Keratinocyte (primary cell): ENCODE data around the gene MYLK4. TPM values are rescaled to one million over a fixed set of nuclear protein-coding genes. Genes with fewer than 3 reads are reported as not detected.
A peak's percentile ranks its signal among the peaks of the same experiment; 100 is the strongest.

ENCODE experiments used
- DNase-seq: peaks from one replicate; pipeline ENCODE4 v3.0.0-alpha.2; 2011; ENCODE audit warnings: low read depth, missing footprints, low spot score
- FAIRE-seq: peaks from 2 replicates; lab custom pipeline; 2011; peaks lifted over from hg19 to GRCh38; lab: Jason Lieb, UNC
- H2AFZ ChIP-seq: 2 replicates; pipeline ENCODE4 v1.6.0; 2012; ENCODE audit warnings: low read length, control low read depth, inconsistent platforms; ENCODE audit not compliant: control insufficient read depth
- H3K27ac ChIP-seq: 2 replicates; pipeline ENCODE4 v1.5.1; 2011; ENCODE audit warnings: low read length; ENCODE audit not compliant: control insufficient read depth, insufficient read depth
- H3K27me3 ChIP-seq: 3 replicates; pipeline ENCODE4 v1.6.0; 2011; ENCODE audit warnings: low read length; ENCODE audit not compliant: control insufficient read depth, insufficient read depth; ENCODE audit errors: extremely low read depth
- H3K36me3 ChIP-seq, 2 experiments: 2 replicates in 1 of 2; 3 replicates in 1 of 2; pipeline ENCODE4 v1.5.1; 2011; ENCODE audit warnings: low read length in 2 of 2, mild to moderate bottlenecking in 1 of 2; ENCODE audit not compliant: control insufficient read depth in 2 of 2, insufficient read depth in 2 of 2; ENCODE audit errors: extremely low read depth in 1 of 2
- H3K4me1 ChIP-seq: 3 replicates; pipeline ENCODE4 v1.5.1; 2011; ENCODE audit warnings: low read length; ENCODE audit not compliant: control insufficient read depth, insufficient read depth; ENCODE audit errors: extremely low read depth
- H3K4me2 ChIP-seq: 3 replicates; pipeline ENCODE4 v1.6.0; 2011; ENCODE audit warnings: low read depth, low read length; ENCODE audit not compliant: control insufficient read depth, insufficient read depth; ENCODE audit errors: extremely low read depth
- H3K4me3 ChIP-seq, 3 experiments: fragments of 200-600 bp in 1 of 3; sonication (generic) in 1 of 3; 2 replicates in 2 of 3; 3 replicates in 1 of 3; pipeline ENCODE4 v1.5.1; 2011 to 2016; ENCODE audit warnings: low read length in 3 of 3, mild to moderate bottlenecking in 3 of 3, control low read depth in 2 of 3, inconsistent platforms in 1 of 3, low read depth in 1 of 3, mixed read lengths in 1 of 3, mixed run types in 1 of 3, moderate library complexity in 1 of 3; ENCODE audit not compliant: control insufficient read depth in 2 of 3, insufficient read depth in 2 of 3; ENCODE audit errors: extremely low read depth in 1 of 3
- H3K79me2 ChIP-seq: 2 replicates; pipeline ENCODE4 v1.6.0; 2012; ENCODE audit warnings: low read length; ENCODE audit not compliant: control insufficient read depth, insufficient read depth
- H3K9ac ChIP-seq: 3 replicates; pipeline ENCODE4 v1.6.0; 2011; ENCODE audit warnings: low read length; ENCODE audit not compliant: control insufficient read depth, insufficient read depth; ENCODE audit errors: extremely low read depth
- H3K9me1 ChIP-seq: 3 replicates; pipeline ENCODE4 v1.6.0; 2011; ENCODE audit warnings: low read length; ENCODE audit not compliant: control insufficient read depth, insufficient read depth; ENCODE audit errors: extremely low read depth
- H3K9me3 ChIP-seq: 2 replicates; pipeline ENCODE4 v1.5.1; 2012; ENCODE audit warnings: low read depth, low read length; ENCODE audit not compliant: control insufficient read depth
- H4K20me1 ChIP-seq: 3 replicates; pipeline ENCODE4 v1.6.0; 2011; ENCODE audit warnings: low read length; ENCODE audit not compliant: control insufficient read depth, insufficient read depth; ENCODE audit errors: extremely low read depth
- EZH2 ChIP-seq: IDR thresholded peaks from one replicate; pipeline ENCODE4 v1.6.1; 2012; ENCODE audit warnings: inconsistent platforms, mild to moderate bottlenecking, low read length, moderate library complexity
- dilution Hi-C: fragments of 300-500 bp; cut with MboI; formaldehyde crosslinking; loops from one replicate; pipeline ENCODE4 v1.7.0; 2020; ENCODE audit warnings: low sequenced_read_pairs; ENCODE audit not compliant: extremely low pct_ligation_motif_present
- polyA plus RNA-seq, 5 experiments: library from polyadenylated mRNA; depleted of rRNA in 3 of 5; stranded (reverse) in 3 of 5; stranded (forward) in 1 of 5; unstranded in 1 of 5; fragments of >200 nt; gene quantifications; 1 replicate in 1 of 5; 2 replicates in 3 of 5; 3 replicates in 1 of 5; pipeline versions ENCODE4 v1.2.1 to v1.2.3, GENCODE V29; 2011 to 2012; ENCODE audit warnings: missing spikeins in 2 of 5, low read depth in 1 of 5, low replicate concordance in 1 of 5
- TF ChIP-seq, protein P1 (sequence below), 3 experiments: IDR thresholded peaks in 1 of 3; conservative IDR thresholded peaks in 1 of 3; optimal IDR thresholded peaks in 1 of 3; 2 replicates in 2 of 3; 3 replicates in 1 of 3; pipeline versions ENCODE3 to v1.5.1; 2011; ENCODE audit warnings: low read length in 3 of 3, mild to moderate bottlenecking in 3 of 3, moderate library complexity in 2 of 3, control low read depth in 1 of 3, inconsistent platforms in 1 of 3; ENCODE audit not compliant: insufficient read depth in 2 of 3; ENCODE audit errors: extremely low read depth in 1 of 3

Gene MYLK4
- polyA plus RNA-seq, 1 donor (not counting 4 experiments of a cell fraction or from before 2014, with no cell fraction given): 0.31 TPM

DNA sequence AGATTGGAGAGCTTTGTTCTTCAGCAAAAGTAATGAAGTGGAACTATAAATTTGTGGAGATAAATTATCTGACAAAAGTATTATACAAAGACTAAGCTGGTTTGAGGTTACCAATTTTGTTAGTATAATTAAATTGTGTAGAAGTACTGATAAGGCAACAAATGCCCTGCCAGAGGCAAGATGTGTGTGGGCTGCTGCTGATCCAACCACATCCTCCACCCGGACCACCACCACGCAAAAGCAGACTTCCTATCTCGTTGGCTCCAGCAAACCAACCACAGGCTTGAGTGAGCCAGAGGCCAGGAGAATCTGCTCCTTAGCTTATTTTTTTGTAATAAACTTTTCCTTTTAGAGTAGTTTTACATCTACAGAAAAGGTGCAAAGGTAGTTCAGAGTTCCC lies 1.1 kb upstream of the MYLK4 start:
- H3K4me1 ChIP-seq: no peaks in the 10 kb centered on the region
- H3K4me3 ChIP-seq: no peak overlapping the region
- H2AFZ ChIP-seq: no peak overlapping the region
- H4K20me1 ChIP-seq: no peaks in the 10 kb centered on the region
- no peaks in the 10 kb centered on the region for H3K27me3 ChIP-seq
- no peaks in the 10 kb centered on the region for H3K9me3 ChIP-seq
- TF ChIP-seq, protein P1, sequence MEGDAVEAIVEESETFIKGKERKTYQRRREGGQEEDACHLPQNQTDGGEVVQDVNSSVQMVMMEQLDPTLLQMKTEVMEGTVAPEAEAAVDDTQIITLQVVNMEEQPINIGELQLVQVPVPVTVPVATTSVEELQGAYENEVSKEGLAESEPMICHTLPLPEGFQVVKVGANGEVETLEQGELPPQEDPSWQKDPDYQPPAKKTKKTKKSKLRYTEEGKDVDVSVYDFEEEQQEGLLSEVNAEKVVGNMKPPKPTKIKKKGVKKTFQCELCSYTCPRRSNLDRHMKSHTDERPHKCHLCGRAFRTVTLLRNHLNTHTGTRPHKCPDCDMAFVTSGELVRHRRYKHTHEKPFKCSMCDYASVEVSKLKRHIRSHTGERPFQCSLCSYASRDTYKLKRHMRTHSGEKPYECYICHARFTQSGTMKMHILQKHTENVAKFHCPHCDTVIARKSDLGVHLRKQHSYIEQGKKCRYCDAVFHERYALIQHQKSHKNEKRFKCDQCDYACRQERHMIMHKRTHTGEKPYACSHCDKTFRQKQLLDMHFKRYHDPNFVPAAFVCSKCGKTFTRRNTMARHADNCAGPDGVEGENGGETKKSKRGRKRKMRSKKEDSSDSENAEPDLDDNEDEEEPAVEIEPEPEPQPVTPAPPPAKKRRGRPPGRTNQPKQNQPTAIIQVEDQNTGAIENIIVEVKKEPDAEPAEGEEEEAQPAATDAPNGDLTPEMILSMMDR (optimal IDR thresholded peaks at IDR 0.05 in 1 of 3, IDR thresholded peaks at IDR 0.05 in 1 of 3, conservative IDR thresholded peaks at IDR 0.05 in 1 of 3; ENCODE audit: extremely low read depth in 1 of 3, insufficient read depth in 2 of 3, low read length in 3 of 3): no peak
- no peak for TF ChIP-seq EZH2
- FAIRE-seq (no peak), DNase-seq (no peak)
- no peaks in the 10 kb centered on the region for H3K36me3 ChIP-seq
- H3K4me2 ChIP-seq: no peak overlapping the region
- no peak overlapping the region for H3K27ac ChIP-seq
- no peak overlapping the region for H3K9ac ChIP-seq
- H3K9me1 ChIP-seq: no peaks in the 10 kb centered on the region
- dilution Hi-C loops: no loop called here
- no peaks in the 10 kb centered on the region for H3K79me2 ChIP-seq

DNA sequence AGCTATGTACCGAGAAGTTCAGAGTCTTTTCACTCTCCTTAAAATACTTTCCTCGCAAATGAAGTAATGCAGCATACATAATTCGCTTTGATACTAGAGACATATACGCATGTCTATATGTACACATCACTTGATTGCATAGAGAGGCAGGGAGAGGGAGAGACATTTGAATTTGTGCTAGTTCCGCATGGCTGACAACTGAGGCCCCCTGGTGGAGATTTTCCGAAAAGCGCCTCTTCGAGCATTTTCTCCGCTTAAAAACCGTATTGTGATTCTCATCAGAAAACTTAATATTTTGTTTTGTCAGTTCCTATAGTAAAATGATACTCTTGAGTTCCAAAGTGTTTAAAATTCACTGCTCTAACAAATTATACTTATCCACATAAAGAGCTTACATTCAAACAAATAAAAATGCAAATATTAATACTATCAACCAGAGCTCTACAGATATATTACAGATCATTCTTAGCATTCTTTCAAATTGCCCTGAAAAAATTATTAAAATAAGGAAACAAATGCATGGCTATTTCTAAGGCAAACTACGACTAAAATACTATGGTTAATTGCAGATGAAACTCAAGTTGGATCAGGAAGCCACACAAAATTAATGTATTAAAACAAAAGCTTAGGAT lies 637 bp downstream of the MYLK4 start:
- FAIRE-seq (peak; percentile 62), DNase-seq (no peak)
- TF ChIP-seq, protein P1 (optimal IDR thresholded peaks at IDR 0.05 in 1 of 3, IDR thresholded peaks at IDR 0.05 in 1 of 3, conservative IDR thresholded peaks at IDR 0.05 in 1 of 3; ENCODE audit: extremely low read depth in 1 of 3, insufficient read depth in 2 of 3, low read length in 3 of 3): peak; percentile 67 to 79 (median 77)
- TF ChIP-seq EZH2: no peak
- no peaks in the 10 kb centered on the region for H3K9me3 ChIP-seq
- no peaks in the 10 kb centered on the region for H3K9me1 ChIP-seq
- H3K4me3 ChIP-seq: no peak overlapping the region
- H3K4me2 ChIP-seq: no peak overlapping the region
- H3K36me3 ChIP-seq: no peaks in the 10 kb centered on the region
- no peaks in the 10 kb centered on the region for H3K4me1 ChIP-seq
- no peak overlapping the region for H3K27ac ChIP-seq
- no peak overlapping the region for H3K9ac ChIP-seq
- no peaks in the 10 kb centered on the region for H3K79me2 ChIP-seq
- no peak overlapping the region for H2AFZ ChIP-seq
- dilution Hi-C loops: no loop called here
- H4K20me1 ChIP-seq: no peaks in the 10 kb centered on the region
- H3K27me3 ChIP-seq: no peaks in the 10 kb centered on the region
